H1 (cell line): ENCODE measurements around the gene GYPC. TPM values are rescaled to one million over a fixed set of nuclear protein-coding genes. Genes with fewer than 3 reads are reported as not detected.

ENCODE experiments used
- CTCF ChIA-PET: fragments of 300-600 bp; sonication (Branson Sonifier 250); formaldehyde crosslinking; loops from one replicate; lab custom pipeline; 2021; ENCODE audit not compliant: partially characterized antibody; lab: Charles Lee
- POLR2A ChIA-PET: fragments of 300-600 bp; sonication (Branson Sonifier 250); formaldehyde crosslinking; loops from one replicate; lab custom pipeline; 2021; ENCODE audit warnings: inconsistent platforms; ENCODE audit not compliant: partially characterized antibody; lab: Charles Lee
- DNase-seq, 2 experiments: peaks; one replicate each; pipeline versions ENCODE4 v3.0.0 to v3.0.0-alpha.2; 2010 to 2022; ENCODE audit warnings: low spot score in 2 of 2, low read depth in 1 of 2, mixed read lengths in 1 of 2
- FAIRE-seq: peaks from 2 replicates; lab custom pipeline; 2011; peaks lifted over from hg19 to GRCh38; lab: Jason Lieb, UNC
- H2AFZ ChIP-seq: 2 replicates; pipeline ENCODE4 v1.8.1; 2012; ENCODE audit warnings: low read length, inconsistent platforms
- H2AK5ac ChIP-seq: 2 replicates; pipeline ENCODE4 v1.6.1; 2013; ENCODE audit warnings: low read depth, low read length
- H2BK120ac ChIP-seq: replicated peaks from 2 replicates; pipeline ENCODE3; 2013; ENCODE audit warnings: low read depth, low read length, inconsistent platforms
- H2BK12ac ChIP-seq: 2 replicates; pipeline ENCODE4 v1.6.1; 2013; ENCODE audit warnings: low read depth, low read length
- H2BK15ac ChIP-seq: 2 replicates; pipeline ENCODE4 v1.6.1; 2013; ENCODE audit warnings: low read length
- H2BK20ac ChIP-seq: 2 replicates; pipeline ENCODE4 v1.6.1; 2013; ENCODE audit warnings: low read length
- H2BK5ac ChIP-seq: 2 replicates; pipeline ENCODE4 v1.6.1; 2013; ENCODE audit warnings: low read depth, low read length
- H3K14ac ChIP-seq: 2 replicates; pipeline ENCODE4 v1.6.1; 2013; ENCODE audit warnings: inconsistent platforms; ENCODE audit not compliant: insufficient read length
- H3K18ac ChIP-seq: 2 replicates; pipeline ENCODE4 v1.6.1; 2013; ENCODE audit warnings: low read length; ENCODE audit errors: extremely low read depth
- H3K23ac ChIP-seq: 2 replicates; pipeline ENCODE4 v1.6.1; 2013; ENCODE audit warnings: inconsistent platforms; ENCODE audit not compliant: insufficient read length
- H3K23me2 ChIP-seq: 2 replicates; pipeline ENCODE4 v1.6.1; 2013; ENCODE audit warnings: low read depth, low read length
- H3K27ac ChIP-seq: 2 replicates; pipeline ENCODE4 v1.6.1; 2011; ENCODE audit warnings: low read depth, low read length, inconsistent platforms
- H3K27me3 ChIP-seq, 4 experiments: replicated peaks in 1 of 4; 1 replicate in 1 of 4; 2 replicates in 3 of 4; pipeline versions ENCODE4 v1.6.1 to v1.8.1; 2011 to 2013; ENCODE audit warnings: low read length in 3 of 4, mild to moderate bottlenecking in 3 of 4, inconsistent platforms in 2 of 4, mixed read lengths in 2 of 4, moderate library complexity in 1 of 4; ENCODE audit not compliant: control insufficient read depth in 3 of 4, insufficient read depth in 3 of 4; ENCODE audit errors: extremely low read depth in 1 of 4
- H3K36me3 ChIP-seq, 4 experiments: 2 replicates each; pipeline versions ENCODE4 v1.6.1 to v1.8.1; 2011 to 2013; ENCODE audit warnings: mild to moderate bottlenecking in 4 of 4, low read length in 3 of 4, moderate library complexity in 2 of 4, control low read depth in 1 of 4, inconsistent platforms in 1 of 4; ENCODE audit not compliant: insufficient read depth in 4 of 4, control insufficient read depth in 2 of 4
- H3K4ac ChIP-seq: replicated peaks from 2 replicates; pipeline ENCODE3; 2013; ENCODE audit warnings: low read length, low read depth, mixed read lengths, inconsistent platforms; ENCODE audit not compliant: insufficient read length
- H3K4me1 ChIP-seq, 4 experiments: replicated peaks in 1 of 4; 1 replicate in 1 of 4; 2 replicates in 3 of 4; pipeline versions ENCODE4 v1.6.1 to v1.8.1; 2011 to 2013; ENCODE audit warnings: low read length in 3 of 4, inconsistent platforms in 2 of 4, mixed read lengths in 1 of 4; ENCODE audit not compliant: insufficient read depth in 4 of 4, control insufficient read depth in 3 of 4
- H3K4me2 ChIP-seq, 2 experiments: 2 replicates each; pipeline versions ENCODE4 v1.6.1 to v1.8.1; 2011 to 2013; ENCODE audit warnings: low read depth in 2 of 2, low read length in 2 of 2, control low read depth in 1 of 2, inconsistent platforms in 1 of 2, mild to moderate bottlenecking in 1 of 2; ENCODE audit not compliant: insufficient read depth in 1 of 2
- H3K4me3 ChIP-seq, 4 experiments: fragments of 200-600, 300-600 bp in 1 of 4; sonication (generic), shearing (Covaris generic), sonication (Bioruptor Twin) in 1 of 4; 2 replicates each; pipeline versions ENCODE4 v1.5.1 to v1.8.1; 2011 to 2016; ENCODE audit warnings: low read length in 4 of 4, low read depth in 3 of 4, control low read depth in 2 of 4, inconsistent platforms in 2 of 4, mild to moderate bottlenecking in 2 of 4, mixed read lengths in 1 of 4, moderate library complexity in 1 of 4; ENCODE audit not compliant: insufficient read depth in 2 of 4; ENCODE audit errors: extremely low read depth in 1 of 4
- H3K56ac ChIP-seq: replicated peaks from 2 replicates; pipeline ENCODE3; 2013; ENCODE audit warnings: low read depth, mild to moderate bottlenecking, mixed read lengths, low read length, inconsistent platforms; ENCODE audit not compliant: insufficient read length
- H3K79me1 ChIP-seq: 2 replicates; pipeline ENCODE4 v1.6.1; 2013; ENCODE audit warnings: low read depth, low read length, control low read depth
- H3K79me2 ChIP-seq, 2 experiments: 2 replicates each; pipeline versions ENCODE4 v1.6.1 to v1.8.1; 2012 to 2013; ENCODE audit warnings: low read length in 2 of 2, mild to moderate bottlenecking in 2 of 2, inconsistent platforms in 1 of 2; ENCODE audit not compliant: insufficient read depth in 2 of 2, control insufficient read depth in 1 of 2
- H3K9ac ChIP-seq, 4 experiments: replicated peaks in 1 of 4; 1 replicate in 1 of 4; 2 replicates in 3 of 4; pipeline versions ENCODE4 v1.6.1 to v1.8.1; 2011 to 2013; ENCODE audit warnings: low read depth in 3 of 4, low read length in 3 of 4, control low read depth in 2 of 4, mild to moderate bottlenecking in 2 of 4, moderate library complexity in 2 of 4, inconsistent platforms in 1 of 4; ENCODE audit errors: extremely low read depth in 1 of 4
- H3K9me3 ChIP-seq, 2 experiments: 2 replicates each; pipeline versions ENCODE4 v1.6.1 to v1.8.1; 2012 to 2013; ENCODE audit warnings: mild to moderate bottlenecking in 2 of 2, moderate library complexity in 2 of 2, control low read depth in 1 of 2, inconsistent platforms in 1 of 2, low read depth in 1 of 2, low read length in 1 of 2, mixed read lengths in 1 of 2; ENCODE audit not compliant: insufficient read depth in 2 of 2
- H4K20me1 ChIP-seq, 2 experiments: replicated peaks in 1 of 2; 2 replicates each; pipeline versions ENCODE3 to v1.8.1; 2011 to 2013; ENCODE audit warnings: inconsistent platforms in 2 of 2, low read length in 2 of 2, mild to moderate bottlenecking in 1 of 2; ENCODE audit not compliant: insufficient read depth in 2 of 2, control insufficient read depth in 1 of 2
- H4K5ac ChIP-seq: 2 replicates; pipeline ENCODE4 v1.6.1; 2013; ENCODE audit warnings: low read length, low read depth, mixed read lengths, inconsistent platforms; ENCODE audit not compliant: insufficient read length
- H4K8ac ChIP-seq: 2 replicates; pipeline ENCODE4 v1.8.0; 2013; ENCODE audit warnings: mild to moderate bottlenecking, moderate library complexity, low read length, inconsistent platforms; ENCODE audit not compliant: insufficient read depth; ENCODE audit errors: extremely low read depth
- H4K91ac ChIP-seq: replicated peaks from 2 replicates; pipeline ENCODE3; 2013; ENCODE audit warnings: low read length, mixed read lengths, inconsistent platforms; ENCODE audit not compliant: insufficient read length
- HDAC2 ChIP-seq, 2 experiments: fragments of 300-600 bp in 1 of 2; sonication (generic) in 1 of 2; IDR thresholded peaks; 2 replicates each; pipeline ENCODE4 v1.6.1; 2011 to 2012; ENCODE audit warnings: low read depth in 2 of 2, low read length in 2 of 2, mild to moderate bottlenecking in 2 of 2, moderate library complexity in 2 of 2, borderline replicate concordance in 1 of 2, inconsistent platforms in 1 of 2
- SIX5 ChIP-seq: IDR thresholded peaks from 2 replicates; pipeline ENCODE4 v1.6.1; 2011; ENCODE audit warnings: mild to moderate bottlenecking, low read depth, low read length
- SP4 ChIP-seq: IDR thresholded peaks from 2 replicates; pipeline ENCODE4 v1.6.1; 2012; ENCODE audit warnings: low read length, inconsistent platforms
- YY1 ChIP-seq: IDR thresholded peaks from 2 replicates; pipeline ENCODE4 v1.6.1; 2011; ENCODE audit warnings: low read depth, mild to moderate bottlenecking, low read length
- WGBS, 2 experiments: shearing (Covaris generic) in 1 of 2; methylation state at CpG; one replicate each; pipeline versions ENCODE4 v1.1.6 to v1.1.7; 2013 to 2015; ENCODE audit warnings: low lambda C conversion rate in 2 of 2, mixed read lengths in 2 of 2, inconsistent platforms in 1 of 2, low coverage in 1 of 2, missing lambda C conversion rate in 1 of 2; ENCODE audit not compliant: insufficient replicate concordance in 2 of 2, insufficient coverage in 1 of 2, insufficient read length in 1 of 2; ENCODE audit errors: extremely low coverage in 1 of 2, missing lambda C conversion rate in 1 of 2; 5-methylcytosine and 5-hydroxymethylcytosine counted together
- polyA plus RNA-seq, 7 experiments: library from polyadenylated mRNA; depleted of rRNA in 3 of 7; stranded (reverse) in 5 of 7; unstranded in 2 of 7; fragments of >200 nt in 5 of 7; fragments of 200-250 nt in 2 of 7; gene quantifications; 1 replicate in 5 of 7; 2 replicates in 1 of 7; 4 replicates in 1 of 7; pipeline versions ENCODE4 v1.2.1 to v1.2.3, GENCODE V29; 2011 to 2013; ENCODE audit warnings: missing spikeins in 2 of 7, mixed read lengths in 2 of 7
- total RNA-seq: library from RNA; stranded (reverse); fragmentation: NEBNext Ultra II Directional; extraction: Animal tissue kit (Norgen Biotek cat#: 25700); gene quantifications from 2 replicates; pipeline ENCODE4 v1.2.1, GENCODE V29; 2021

The GYPC gene
- total and polyA plus RNA-seq, 2 of the 8 experiments (the other 6 are each of a cell fraction or from before 2014, with no cell fraction given) = 26.8 to 53.6 TPM

GRCh38 chr2:126635281-126635680 lies 20.7 kb upstream of the GYPC start:
- Histone ChIP-seq H3K56ac (no peak overlapping the region), H3K14ac (no peak overlapping the region), H2AK5ac (no peak overlapping the region), H3K4me3 (no peak overlapping the region), H2BK12ac (no peak overlapping the region), H3K27me3 (no peaks in the 10 kb centered on the region; a peak in 1 of 7 replicates), H3K36me3 (no peaks in the 10 kb centered on the region), H3K4ac (no peak overlapping the region), H3K79me2 (no peaks in the 10 kb centered on the region; a peak in 1 of 4 replicates), H3K79me1 (no peaks in the 10 kb centered on the region), H3K4me2 (no peak overlapping the region), H3K9me3 (no peaks in the 10 kb centered on the region), H3K23ac (no peak overlapping the region), H2BK5ac (no peak overlapping the region), H2AFZ (no peak overlapping the region), H3K9ac (no peak overlapping the region), H3K4me1 (no peaks in the 10 kb centered on the region), H3K23me2 (no peaks in the 10 kb centered on the region), H2BK15ac (no peak overlapping the region), H2BK20ac (no peak overlapping the region), H4K91ac (no peak overlapping the region), H4K20me1 (no peaks in the 10 kb centered on the region), H4K8ac (no peak overlapping the region), H2BK120ac (no peak overlapping the region), H4K5ac (no peak overlapping the region), H3K18ac (no peak overlapping the region), H3K27ac (no peak overlapping the region)
- WGBS, 2 experiments = 92% methylated on average over 1 of the region's 1 CpG; no CpG with 5 or more reads in 1 of the 2 experiments
- peak in 1 of 2 experiments; percentile 29 for DNase-seq
- no peak for FAIRE-seq
- ChIA-PET POLR2A (no interaction called here), CTCF (interaction anchor here (0.7 to 4.3 kb wide), 14 partner anchors 8 to 352 kb away, joined by 3 to 19 read pairs (median 4); no protein-coding TSS in a partner anchor)
- TF ChIP-seq SP4 (no peak), YY1 (no peak), HDAC2 (IDR thresholded peaks at IDR 0.05; ENCODE audit: borderline replicate concordance in 1 of 2, low read depth in 2 of 2, low read length in 2 of 2) (no peak), SIX5 (no peak)
